WTC11 (cell line): ENCODE measurements around the gene UBA3.

Experiments
- AR ChIP-seq: fragments of 250-450 bp; sonication (Bioruptor Pico); IDR thresholded peaks from 2 replicates; pipeline ENCODE4 v1.9.0; 2021; ENCODE audit warnings: mild to moderate bottlenecking
- CREM ChIP-seq: sonication (generic); formaldehyde crosslinking; IDR thresholded peaks from 2 replicates; pipeline ENCODE4 v1.8.1; 2022; ENCODE audit warnings: mild to moderate bottlenecking, missing genetic modification reagents, moderate library complexity
- NR2C2 ChIP-seq: sonication (generic); formaldehyde crosslinking; IDR thresholded peaks from 2 replicates; pipeline ENCODE4 v1.8.0; 2022; ENCODE audit warnings: mild to moderate bottlenecking, missing genetic modification reagents
- SP1 ChIP-seq: sonication (generic); formaldehyde crosslinking; conservative IDR thresholded peaks from 2 replicates; pipeline ENCODE4 v1.8.1; 2022; ENCODE audit warnings: missing genetic modification reagents
- TP53 ChIP-seq: sonication (generic); formaldehyde crosslinking; IDR thresholded peaks from 2 replicates; pipeline ENCODE4 v1.8.1; 2023; ENCODE audit warnings: mild to moderate bottlenecking, missing genetic modification reagents
- ZBTB21 ChIP-seq: sonication (generic); formaldehyde crosslinking; IDR thresholded peaks from 2 replicates; pipeline ENCODE4 v1.8.1; 2023; ENCODE audit warnings: mild to moderate bottlenecking, missing genetic modification reagents, borderline replicate concordance
- ZNF121 ChIP-seq: sonication (generic); formaldehyde crosslinking; IDR thresholded peaks from 2 replicates; pipeline ENCODE4 v1.8.0; 2023; ENCODE audit warnings: missing genetic modification reagents
- ZNF263 ChIP-seq: sonication (generic); formaldehyde crosslinking; IDR thresholded peaks from 2 replicates; pipeline ENCODE4 v1.8.1; 2022; ENCODE audit warnings: low read depth, mild to moderate bottlenecking, moderate library complexity, missing genetic modification reagents
- TF ChIP-seq, protein P1 (sequence below): sonication (generic); formaldehyde crosslinking; IDR thresholded peaks from 2 replicates; pipeline ENCODE4 v1.8.0; 2022; ENCODE audit warnings: mild to moderate bottlenecking, missing genetic modification reagents
- TF ChIP-seq, protein P2 (sequence below): fragments of 200-600 bp; IDR thresholded peaks from 2 replicates; pipeline ENCODE4 v1.8.0; 2022; ENCODE audit warnings: antibody characterized with exemption
- TF ChIP-seq, protein P3 (sequence below): sonication (generic); formaldehyde crosslinking; IDR thresholded peaks from 2 replicates; pipeline ENCODE4 v1.8.0; 2022; ENCODE audit warnings: mild to moderate bottlenecking, missing genetic modification reagents

- TF ChIP-seq, protein P1, sequence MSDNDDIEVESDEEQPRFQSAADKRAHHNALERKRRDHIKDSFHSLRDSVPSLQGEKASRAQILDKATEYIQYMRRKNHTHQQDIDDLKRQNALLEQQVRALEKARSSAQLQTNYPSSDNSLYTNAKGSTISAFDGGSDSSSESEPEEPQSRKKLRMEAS (CRISPR knock-in tag), result no peak
- TF ChIP-seq, protein P2, sequence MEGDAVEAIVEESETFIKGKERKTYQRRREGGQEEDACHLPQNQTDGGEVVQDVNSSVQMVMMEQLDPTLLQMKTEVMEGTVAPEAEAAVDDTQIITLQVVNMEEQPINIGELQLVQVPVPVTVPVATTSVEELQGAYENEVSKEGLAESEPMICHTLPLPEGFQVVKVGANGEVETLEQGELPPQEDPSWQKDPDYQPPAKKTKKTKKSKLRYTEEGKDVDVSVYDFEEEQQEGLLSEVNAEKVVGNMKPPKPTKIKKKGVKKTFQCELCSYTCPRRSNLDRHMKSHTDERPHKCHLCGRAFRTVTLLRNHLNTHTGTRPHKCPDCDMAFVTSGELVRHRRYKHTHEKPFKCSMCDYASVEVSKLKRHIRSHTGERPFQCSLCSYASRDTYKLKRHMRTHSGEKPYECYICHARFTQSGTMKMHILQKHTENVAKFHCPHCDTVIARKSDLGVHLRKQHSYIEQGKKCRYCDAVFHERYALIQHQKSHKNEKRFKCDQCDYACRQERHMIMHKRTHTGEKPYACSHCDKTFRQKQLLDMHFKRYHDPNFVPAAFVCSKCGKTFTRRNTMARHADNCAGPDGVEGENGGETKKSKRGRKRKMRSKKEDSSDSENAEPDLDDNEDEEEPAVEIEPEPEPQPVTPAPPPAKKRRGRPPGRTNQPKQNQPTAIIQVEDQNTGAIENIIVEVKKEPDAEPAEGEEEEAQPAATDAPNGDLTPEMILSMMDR, result no peak
- TF ChIP-seq ZNF263 (CRISPR knock-in tag), result no peak
- no peak for TF ChIP-seq SP1 (CRISPR knock-in tag)
- TF ChIP-seq, protein P3, sequence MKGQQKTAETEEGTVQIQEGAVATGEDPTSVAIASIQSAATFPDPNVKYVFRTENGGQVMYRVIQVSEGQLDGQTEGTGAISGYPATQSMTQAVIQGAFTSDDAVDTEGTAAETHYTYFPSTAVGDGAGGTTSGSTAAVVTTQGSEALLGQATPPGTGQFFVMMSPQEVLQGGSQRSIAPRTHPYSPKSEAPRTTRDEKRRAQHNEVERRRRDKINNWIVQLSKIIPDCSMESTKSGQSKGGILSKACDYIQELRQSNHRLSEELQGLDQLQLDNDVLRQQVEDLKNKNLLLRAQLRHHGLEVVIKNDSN (CRISPR knock-in tag), result no peak
- no peak for TF ChIP-seq TP53
- no peak; the same call in 1 of the 2 replicates for TF ChIP-seq AR (CRISPR knock-in tag)
- no peak for TF ChIP-seq ZBTB21 (CRISPR knock-in tag)
- TF ChIP-seq CREM (CRISPR knock-in tag), result no peak
- no peak for TF ChIP-seq ZNF121
- no peak for TF ChIP-seq NR2C2 (CRISPR knock-in tag)
Measured at GRCh38 chr3:69012100-69012799, 67.9 kb downstream of the UBA3 start.
